Astrocyte (in vitro differentiated cells and primary cell): Measurements from ENCODE around the gene TMEM150A.

Experiments
- CTCF ChIP-seq: IDR thresholded peaks from 2 replicates; pipeline ENCODE4 v1.5.1; 2011; ENCODE audit warnings: low read depth, mild to moderate bottlenecking, inconsistent platforms, low read length, moderate library complexity; ENCODE audit not compliant: insufficient read depth
- EZH2 ChIP-seq: IDR thresholded peaks from 2 replicates; pipeline ENCODE4 v1.6.1; 2012; ENCODE audit warnings: mild to moderate bottlenecking, low read length, inconsistent platforms; ENCODE audit not compliant: insufficient read depth

GRCh38 chr2:85605406-85606115 is 3.1 kb upstream of the TMEM150A start:
- TF ChIP-seq CTCF, result no peak
- no peak for TF ChIP-seq EZH2
